NAMALWA (cell line): ENCODE results near the gene ANKRD53.

ENCODE experiments used
- DNase-seq: peaks from one replicate; pipeline ENCODE4 v3.0.0-alpha.2; 2015; ENCODE audit warnings: low spot score

The ANKRD53 gene

DNA sequence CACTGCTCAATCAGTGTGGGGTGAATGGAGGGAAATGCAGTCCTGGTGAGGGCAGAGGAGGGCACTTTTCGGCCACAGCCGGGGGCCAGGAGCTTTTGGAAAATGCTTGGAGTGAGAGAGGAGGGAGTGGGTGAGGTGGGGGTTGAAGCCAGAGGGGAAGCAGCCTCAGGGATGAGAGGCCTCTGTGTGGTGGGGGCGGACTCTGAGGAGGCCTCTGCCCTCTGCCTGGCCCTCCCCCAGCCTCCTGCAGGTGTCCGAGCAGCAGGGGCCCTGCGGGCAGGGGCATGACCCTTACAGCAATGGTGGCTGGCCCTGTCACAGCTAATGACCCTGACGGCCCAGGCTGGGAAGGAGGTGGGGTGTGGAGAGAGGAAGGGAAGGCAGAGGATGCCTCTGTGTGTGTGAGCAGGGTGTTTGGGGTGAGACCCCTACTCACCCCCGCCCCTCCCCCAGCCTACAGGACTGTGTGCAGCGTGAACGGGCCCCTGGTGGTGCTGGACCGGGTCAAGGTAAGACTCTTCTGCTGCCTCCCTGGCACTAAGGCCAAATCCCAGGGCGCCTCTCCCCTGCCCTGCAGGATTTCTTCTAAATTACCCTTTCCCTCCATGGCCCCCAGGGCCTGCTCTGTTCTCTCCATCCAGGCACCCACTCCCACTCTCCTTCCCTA, 35.1 kb upstream of the ANKRD53 start:
- no peak for DNase-seq

DNA sequence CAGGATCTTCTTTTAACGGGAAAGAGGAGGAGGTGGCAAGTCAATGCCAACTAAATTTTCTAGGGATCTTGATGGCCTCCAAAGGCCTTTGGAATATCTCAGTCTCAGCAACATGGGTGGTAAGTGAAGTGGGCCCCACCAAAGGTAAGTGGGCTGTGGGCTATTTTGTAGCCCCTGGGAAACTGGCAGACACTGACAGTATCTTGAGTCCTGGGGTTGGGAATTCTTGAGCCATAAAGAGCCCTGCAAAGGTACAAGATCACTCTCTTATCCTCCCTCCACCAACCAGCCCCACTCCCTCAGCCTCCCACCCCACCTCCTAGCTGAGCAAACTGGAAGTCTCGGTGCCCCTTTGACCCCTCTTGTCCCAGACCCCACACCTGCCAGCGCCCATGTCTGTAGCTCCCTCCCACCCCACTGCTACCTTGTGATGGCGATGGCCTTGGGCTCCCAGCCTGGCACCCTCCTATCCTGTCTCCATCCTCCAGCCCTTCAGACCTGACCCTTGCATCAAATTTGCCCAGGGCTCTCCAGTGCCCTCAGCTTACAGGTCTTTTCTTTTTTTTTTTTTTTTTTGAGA, 34.2 kb upstream of the ANKRD53 start:
- no peak for DNase-seq

DNA sequence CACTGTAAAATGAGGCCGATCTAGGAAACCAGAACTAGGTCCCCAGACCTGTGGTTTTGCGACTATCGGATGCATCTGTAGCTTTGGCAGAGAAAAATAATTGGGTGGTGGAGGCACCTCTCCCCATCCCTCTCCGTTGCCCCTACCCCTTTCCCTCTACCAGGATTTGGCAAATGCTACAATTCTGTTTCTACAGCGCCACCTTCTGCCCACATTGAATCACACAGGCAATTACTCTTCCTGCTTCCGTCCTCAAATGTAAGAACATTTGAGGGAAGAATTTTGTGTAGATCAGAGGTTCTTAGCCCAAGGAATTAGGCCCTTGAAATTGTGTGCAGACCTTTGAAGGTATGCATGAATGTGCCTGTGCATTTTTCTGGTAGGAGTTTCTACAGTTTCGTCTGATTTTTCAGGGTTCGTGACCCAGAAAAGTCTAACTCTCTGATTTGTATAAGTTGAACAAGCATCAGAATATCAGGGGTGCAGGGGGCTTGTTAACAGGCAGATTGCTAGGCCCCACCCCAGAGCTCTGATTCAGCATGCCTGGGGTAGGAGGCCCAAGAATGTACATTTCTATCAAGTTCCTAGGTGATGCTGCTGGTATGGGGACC, 31.5 kb upstream of the ANKRD53 start:
- DNase-seq: peak; percentile 83

DNA sequence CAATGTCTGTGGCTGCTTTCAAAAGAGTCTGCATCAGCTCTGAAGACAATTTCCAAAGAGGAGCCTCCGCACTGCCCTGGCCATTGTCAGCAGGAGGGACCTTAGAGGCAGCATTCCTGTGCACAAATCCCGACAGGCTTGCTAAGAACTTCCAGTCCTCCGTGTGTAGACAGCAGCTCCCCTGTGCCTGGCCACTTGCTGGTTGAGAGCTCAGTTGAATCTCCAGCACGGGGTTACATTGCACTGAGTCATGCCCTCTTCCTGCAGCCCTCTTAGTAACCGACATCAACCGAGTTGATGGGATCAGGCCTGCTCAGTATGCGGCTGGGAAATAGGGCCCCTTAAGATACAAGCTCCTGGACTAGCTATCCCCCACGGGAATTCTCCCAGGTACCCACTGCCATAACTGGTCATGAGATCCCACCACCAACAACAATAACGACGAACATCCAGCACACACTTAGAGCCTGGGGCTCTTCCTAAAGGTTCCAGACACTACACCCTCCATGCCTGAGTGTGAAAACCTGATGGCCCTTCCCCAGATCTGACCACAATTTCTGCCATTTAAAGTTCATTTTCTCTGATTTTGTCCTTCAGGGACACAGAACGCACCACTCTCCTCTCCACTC, 30.8 kb upstream of the ANKRD53 start:
- DNase-seq: peak; percentile 27

DNA sequence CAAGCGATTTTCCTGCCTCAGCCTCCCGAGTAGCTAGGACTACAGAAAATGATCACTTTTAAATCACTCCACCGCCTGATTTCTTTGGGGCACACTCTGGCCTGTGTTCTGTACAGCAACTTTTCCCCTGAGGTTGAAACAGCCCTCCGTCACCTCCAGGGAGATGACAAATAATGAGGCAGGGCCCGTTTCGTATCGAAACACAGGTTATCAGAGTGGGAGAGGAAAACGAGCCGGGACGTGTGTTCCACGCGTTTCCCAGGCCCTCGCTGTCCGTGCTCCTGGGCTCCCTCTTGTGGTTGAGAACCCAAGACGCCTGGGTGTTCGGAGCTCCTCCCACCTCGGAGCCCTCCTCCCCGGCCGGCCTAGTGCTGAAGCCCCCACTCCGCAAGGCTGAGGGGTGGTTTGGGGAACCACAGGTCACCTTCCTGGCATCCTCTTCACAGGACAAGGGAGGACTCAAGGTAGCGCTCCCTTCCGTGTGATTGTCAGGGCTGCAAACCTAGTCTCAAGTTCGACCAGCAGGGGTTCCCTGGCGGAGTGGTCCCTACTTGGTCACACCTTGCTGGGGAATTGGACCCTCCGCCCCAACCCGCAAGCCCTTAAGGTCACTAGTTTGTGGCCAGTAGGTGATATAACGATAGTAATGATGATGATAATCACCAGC, 30.0 kb upstream of the ANKRD53 start:
- DNase-seq: peak; percentile 88

DNA sequence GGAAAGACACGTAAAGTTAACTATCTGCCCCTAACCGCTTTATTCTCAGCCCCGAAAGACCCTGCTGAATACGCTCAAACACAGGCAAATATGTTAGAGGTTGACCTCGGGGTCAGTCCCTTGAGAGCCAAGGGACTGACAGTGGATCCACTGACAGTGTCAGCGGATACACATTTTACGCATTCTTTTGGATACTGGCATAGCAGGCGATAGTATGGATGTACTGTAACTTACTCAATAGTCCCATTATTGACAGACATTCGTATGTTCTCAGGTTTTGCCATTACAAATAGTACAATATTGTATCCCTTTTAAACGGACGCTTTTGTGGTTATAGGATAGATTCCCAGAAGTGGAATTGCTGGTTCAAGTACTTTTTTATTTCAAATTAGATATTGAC, 29.3 kb upstream of the ANKRD53 start:
- no peak for DNase-seq

DNA sequence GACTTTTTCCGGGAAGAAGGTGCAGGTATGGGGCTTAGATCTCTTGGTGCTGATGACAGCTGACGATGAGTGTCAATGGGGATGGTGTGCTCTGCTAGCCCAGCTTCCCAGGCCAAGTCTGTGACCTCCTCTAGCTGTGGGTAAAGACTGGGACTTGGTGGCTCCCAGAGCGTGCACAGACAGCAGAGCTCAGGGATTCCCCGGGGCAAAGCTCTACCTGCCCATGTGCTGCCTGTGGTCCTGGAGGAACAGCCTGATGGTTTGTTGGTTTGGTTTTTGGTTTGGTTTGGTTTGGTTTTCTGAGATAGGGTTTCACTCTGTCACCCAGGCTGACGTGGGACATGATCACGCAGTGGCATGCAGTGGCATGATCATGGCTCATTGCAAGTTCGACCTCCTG, 23.5 kb upstream of the ANKRD53 start:
- no peak for DNase-seq

DNA sequence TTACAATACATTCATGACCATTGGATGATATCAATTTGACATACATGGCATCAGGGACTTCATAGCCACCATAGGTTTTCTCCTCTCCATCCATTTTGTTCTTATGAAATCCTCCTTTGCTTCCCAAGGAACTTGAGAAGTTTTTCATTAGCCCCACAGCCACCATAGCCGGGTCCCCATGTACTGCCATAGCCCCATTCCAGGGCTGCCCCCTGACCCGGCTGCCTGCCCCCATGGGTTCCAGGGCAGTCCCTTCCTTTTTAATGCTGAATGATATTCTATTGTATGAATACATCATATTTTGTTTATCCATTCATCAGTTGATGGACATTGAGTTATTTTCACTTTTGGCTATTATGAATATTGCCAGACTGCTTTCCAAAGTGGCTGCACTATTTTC, 22.3 kb upstream of the ANKRD53 start:
- no peak for DNase-seq

DNA sequence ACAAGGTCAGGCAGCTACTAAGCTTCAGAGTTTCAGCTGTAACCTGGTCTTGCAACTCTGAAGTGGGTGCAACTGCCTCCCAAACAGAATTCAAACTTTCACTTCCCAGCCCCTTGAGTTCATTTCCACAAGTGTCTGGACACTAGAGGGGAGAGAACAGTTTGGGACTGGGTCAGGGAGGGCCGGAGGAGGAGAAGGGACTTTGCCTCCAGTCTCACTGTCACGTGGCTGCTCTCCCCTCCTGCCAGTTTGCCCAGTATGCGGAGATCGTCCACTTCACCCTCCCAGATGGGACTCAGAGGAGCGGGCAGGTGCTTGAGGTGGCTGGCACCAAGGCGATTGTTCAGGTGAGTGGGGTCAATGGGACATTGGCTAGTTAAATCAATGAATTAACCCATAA, 20.6 kb upstream of the ANKRD53 start:
- DNase-seq: no peak

DNA sequence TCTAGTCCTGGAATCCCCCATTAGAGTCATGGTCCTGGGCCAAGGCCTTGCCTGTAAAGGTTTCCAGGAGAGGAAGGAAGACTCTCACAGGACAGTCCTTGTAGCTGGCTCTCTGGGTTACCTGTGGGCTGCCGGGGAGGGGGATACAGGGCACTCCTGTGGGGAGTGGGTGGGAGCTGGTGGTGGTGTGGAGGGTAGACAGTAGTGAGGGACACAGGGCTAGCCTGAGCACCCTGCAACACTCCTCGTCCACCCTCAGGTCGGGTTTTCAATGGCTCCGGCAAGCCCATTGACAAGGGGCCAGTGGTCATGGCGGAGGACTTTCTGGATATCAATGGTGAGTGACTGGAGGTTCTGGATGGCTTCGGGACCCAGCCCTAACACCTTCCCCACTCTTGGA, 19.7 kb upstream of the ANKRD53 start:
- DNase-seq: no peak

DNA sequence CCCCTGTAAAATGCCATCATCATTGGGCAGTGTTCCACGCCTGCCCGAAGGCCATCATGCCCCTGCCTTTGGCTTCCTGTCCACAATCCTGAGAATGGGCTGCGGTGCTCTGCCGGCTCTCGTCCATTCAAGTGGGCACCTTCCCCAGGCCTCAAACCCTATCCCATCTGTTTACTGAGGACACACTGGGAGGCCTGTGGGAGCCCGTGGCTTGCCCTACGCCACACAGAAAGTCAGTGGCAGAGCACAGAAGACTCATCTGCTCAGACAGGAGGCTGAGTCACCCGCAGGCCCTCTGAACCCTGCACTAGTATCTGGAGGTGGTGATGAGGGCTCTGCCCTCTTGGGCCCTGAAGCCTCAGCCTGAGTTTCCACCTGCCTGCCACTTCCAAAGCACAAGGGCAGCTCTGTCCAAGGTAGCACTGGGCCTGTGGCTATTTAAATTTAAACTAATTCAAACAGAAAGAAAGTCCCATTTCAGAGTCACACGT, 19.1 kb upstream of the ANKRD53 start:
- DNase-seq: no peak

DNA sequence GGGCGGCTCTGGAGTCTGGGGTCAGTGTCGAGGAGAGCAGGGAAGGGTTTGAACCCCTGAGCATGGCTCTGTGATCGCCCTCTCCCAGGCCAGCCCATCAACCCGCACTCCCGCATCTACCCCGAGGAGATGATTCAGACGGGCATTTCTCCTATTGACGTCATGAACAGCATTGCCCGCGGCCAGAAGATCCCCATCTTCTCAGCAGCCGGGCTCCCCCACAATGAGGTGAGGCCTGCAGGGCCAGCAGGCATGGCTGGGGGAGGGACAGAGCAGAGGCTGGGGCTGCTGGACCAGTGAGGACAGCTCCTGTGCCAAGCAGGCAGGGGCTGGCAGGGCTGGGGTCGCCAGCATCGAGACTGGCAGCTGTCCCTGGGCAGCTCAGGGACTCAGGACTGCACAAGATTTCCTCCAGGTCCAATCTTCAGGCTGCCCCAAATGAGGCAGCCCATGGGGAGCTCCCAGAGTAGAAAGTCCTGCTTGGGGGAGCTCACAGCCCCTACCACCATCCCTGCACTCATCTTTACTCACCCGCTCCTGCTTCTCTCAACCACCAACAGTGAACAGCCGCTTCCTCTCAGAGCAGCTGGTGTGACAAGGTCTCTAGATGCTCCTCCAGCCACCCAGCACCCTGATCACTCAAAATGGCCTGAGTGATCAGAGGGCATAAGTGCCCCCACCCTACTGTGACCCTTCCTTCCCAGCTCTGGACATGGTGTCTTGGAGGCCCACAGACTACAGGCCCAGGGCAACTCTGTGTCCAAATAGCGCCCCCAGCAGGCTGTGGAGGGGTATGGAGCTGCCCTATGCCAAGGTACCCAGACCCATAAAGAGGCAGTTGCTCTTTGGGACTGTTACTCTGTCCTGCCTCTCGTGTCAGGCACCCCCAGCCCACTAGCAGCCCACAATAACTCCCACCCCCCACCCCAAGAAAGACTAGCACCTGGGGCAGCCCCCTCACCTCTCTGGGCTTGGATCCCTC, 18.3 kb upstream of the ANKRD53 start:
- peak; percentile 22 for DNase-seq

DNA sequence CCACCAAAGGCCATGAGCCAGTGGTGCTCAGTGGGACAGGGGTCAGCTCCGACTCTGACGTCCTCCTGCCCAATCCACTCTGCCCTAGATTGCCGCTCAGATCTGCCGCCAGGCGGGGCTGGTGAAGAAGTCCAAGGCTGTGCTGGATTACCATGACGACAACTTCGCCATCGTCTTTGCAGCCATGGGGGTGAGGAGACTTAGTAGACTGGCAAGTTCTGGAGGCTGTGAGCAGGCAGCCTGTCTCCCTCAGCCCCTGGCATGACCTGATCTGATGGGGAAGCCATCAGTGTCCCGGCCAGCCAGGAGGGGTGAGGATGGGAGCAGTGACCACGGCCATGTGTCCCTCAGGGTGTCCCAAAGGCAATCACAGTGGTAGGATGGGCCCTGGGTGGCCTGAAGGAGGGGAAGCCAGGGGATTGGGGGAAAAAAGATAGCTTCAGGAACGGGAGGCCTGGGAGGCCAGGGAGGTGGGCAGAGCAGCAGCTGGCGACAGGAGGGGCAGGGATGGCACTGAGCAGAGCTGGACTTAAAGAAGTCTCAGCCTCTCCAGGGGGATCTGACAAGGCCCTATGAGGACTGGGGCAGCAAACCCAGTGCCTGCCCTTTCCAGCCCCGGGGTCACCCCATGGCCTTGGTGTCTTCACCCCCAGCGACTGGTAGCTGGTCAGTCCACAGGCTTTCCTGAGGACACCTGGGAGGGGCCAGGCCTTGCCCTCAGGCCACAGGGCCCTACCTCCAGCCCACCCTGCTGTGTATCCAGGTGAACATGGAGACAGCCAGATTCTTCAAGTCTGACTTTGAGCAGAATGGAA, 17.4 kb upstream of the ANKRD53 start:
- DNase-seq: no peak

DNA sequence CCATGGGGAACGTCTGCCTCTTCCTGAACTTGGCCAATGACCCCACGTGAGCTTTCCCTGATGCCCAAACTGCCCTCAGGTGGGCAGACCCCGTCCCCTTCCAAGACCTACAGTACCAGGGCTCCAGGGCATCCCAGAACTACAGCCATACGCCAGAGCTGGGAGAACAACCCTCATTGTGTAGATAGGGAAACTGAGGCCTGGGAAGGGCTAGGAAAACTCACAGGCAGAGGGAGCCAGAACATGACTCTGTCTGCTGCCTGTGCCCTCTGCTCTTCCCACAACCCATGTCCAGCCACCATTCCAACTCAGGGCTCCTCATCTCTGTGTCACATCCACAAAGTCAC, 16.8 kb upstream of the ANKRD53 start:
- no peak for DNase-seq

DNA sequence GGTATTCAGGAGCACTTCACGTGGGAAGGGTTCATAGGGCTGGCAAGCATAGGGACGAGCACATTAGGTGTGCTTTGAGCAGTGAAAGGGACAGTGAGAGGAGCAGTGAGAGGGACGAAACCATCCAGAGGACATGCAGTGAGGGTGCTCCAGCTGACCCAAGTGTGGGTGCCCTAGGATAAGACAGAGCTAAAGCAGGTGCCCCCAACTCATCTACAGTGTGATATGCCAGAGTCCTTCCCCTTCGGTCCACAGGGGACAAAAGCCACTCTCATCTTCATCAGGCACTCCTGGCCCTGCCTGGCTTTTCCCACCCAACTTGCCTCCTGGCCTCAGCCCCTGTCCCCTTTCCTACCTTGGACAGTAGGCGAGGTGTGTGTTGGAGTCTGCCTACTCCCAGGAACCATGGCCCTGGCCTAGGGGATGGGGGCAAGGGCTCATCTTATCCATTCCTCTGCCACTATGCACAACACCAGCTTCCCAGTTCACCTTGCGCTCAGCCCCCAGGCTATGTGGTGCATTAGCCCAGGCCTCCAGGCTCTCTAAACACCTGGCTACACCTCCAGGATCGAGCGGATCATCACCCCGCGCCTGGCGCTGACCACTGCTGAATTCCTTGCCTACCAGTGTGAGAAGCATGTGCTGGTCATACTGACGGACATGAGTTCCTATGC, 16.1 kb upstream of the ANKRD53 start:
- no peak for DNase-seq

DNA sequence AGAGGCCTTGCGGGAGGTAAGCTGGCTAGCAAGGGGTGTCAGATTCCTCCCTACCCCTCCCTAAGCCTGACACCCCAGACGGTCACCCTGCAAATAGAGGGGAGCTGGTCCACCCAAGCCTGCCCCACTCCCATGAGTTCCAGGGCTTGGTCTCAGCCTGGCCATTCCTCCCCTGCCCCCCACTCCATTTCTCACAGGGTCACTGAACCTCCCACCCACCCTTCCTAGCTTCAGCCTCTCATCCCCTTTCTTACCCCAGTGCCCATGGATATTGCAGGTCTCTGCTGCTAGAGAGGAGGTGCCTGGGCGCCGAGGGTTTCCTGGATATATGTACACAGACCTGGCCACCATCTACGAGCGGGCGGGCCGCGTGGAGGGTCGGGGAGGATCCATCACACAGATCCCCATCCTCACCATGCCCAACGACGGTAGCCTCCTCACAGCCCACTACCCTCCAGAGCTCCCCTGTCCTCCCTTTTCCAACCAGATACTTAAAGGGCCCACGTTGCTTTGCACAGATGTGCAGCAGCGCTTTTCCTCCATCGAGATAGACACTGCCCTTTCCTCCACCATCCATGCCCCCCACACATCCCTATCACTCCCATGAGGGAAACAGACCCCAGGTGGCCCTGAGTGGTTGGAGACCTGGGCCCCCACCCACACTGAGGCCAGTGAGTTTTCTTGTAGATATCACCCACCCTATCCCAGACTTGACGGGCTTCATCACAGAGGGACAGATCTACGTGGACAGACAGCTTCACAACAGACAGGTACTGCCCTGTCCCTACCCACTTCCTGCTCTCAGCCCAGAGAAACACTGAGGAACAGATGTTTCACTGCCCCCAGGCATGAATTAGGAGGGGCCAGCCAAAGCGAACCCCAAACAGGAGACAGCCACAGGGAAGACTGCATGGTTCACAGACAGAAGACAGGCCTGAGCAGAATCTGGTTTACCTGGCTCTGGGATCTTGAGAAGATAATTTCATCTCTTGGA, 15.2 kb upstream of the ANKRD53 start:
- no peak for DNase-seq

DNA sequence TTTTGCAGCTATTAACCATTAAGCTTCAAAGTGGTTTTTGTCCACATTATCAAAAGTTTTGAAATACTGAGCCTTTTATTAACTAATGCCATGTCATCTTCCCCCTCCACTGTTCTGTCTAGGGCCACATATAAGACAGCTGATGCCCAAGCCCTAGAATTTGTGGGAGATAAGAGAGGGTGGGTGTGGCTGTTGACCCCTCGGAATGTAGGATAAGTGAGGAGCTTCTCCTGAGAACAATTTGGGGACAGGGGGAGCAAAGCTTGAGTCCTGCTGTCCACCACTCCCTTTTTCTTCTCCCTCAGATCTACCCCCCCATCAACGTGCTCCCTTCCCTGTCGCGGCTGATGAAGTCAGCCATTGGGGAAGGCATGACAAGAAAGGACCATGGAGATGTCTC, 14.3 kb upstream of the ANKRD53 start:
- no peak for DNase-seq

DNA sequence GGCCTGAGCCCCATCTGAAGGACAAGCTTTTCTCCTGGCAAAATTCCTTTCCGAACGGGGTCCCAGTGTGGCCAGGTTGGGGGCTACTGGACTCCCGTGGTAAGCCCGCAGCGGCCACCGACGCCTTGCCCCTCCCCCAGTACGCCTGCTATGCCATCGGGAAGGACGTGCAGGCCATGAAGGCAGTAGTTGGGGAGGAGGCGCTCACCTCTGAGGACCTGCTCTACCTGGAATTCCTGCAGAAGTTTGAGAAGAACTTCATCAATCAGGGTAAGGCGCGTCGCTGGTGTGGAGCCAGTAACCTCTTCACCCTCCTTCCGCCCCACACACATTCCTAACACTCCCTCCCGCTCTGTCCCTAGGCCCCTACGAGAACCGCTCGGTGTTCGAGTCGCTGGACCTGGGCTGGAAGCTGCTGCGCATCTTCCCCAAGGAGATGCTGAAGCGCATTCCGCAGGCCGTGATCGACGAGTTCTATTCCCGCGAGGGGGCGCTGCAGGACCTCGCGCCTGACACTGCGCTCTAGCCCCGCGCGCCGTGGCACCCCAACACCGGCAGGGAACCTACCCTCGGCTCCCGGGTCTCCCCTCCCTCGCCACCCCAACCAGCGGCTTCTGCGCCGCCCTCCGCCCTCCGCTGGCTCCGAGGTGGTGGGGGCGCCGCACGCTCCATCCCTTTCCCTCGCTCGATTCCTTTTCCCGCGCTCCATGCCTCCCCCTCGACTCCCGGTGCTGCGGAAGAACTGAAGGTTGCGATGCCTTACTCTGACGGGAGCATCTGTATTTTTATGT, 13.6 kb upstream of the ANKRD53 start:
- peak; percentile 55 for DNase-seq
